NCI-H1105 treated with DMSO at 0.1 percent for 48 hours (cell line): Measurements from ENCODE around the gene IFITM1.
"Not testable (repeated sequence)": the region's sequence is repeated elsewhere in the genome, so short reads cannot be mapped to it uniquely, and the experiment has no call there.

Experiments
- DNase-seq: peaks from one replicate; lab custom pipeline; 2025; lab: John Stamatoyannopoulos, UW

IFITM1 gene

DNA sequence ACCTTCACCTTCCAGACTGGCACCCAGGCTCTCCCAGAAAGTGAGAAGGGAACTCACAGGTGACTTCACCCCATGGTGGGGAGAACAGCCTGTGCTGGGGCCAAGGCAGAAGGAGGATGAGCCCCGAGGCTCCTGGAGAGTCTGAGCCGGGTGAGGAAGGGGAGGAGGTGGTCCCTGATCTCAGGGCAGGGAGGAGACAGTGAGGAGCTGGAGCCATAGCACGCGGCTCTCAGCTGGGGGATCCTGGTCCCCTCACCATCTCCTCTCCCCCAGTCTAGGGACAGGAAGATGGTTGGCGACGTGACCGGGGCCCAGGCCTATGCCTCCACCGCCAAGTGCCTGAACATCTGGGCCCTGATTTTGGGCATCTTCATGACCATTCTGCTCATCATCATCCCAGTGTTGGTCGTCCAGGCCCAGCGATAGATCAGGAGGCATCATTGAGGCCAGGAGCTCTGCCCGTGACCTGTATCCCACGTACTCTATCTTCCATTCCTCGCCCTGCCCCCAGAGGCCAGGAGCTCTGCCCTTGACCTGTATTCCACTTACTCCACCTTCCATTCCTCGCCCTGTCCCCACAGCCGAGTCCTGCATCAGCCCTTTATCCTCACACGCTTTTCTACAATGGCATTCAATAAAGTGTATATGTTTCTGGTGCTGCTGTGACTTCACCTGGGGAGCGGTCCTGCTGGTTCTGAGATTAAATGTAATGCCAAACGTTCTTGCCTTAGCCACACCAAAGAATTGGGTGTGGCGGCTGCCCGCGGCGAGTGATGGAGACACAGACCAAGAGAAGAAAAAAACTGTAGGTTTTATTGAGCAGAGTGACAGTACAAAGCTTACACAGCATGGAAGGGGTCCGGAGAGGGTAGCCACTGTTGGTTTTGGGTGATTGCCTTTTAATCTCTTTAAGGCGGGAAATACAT is 4.8 kb upstream of the IFITM1 start:
- not testable (repeated sequence) for DNase-seq

GRCh38 chr11:309979-310572 is 3.8 kb upstream of the IFITM1 start:
- DNase-seq = not testable (repeated sequence)

- not testable (repeated sequence) for DNase-seq
These were observed 2.7 kb upstream of the IFITM1 start for GRCh38 chr11:311013-311748.

DNA sequence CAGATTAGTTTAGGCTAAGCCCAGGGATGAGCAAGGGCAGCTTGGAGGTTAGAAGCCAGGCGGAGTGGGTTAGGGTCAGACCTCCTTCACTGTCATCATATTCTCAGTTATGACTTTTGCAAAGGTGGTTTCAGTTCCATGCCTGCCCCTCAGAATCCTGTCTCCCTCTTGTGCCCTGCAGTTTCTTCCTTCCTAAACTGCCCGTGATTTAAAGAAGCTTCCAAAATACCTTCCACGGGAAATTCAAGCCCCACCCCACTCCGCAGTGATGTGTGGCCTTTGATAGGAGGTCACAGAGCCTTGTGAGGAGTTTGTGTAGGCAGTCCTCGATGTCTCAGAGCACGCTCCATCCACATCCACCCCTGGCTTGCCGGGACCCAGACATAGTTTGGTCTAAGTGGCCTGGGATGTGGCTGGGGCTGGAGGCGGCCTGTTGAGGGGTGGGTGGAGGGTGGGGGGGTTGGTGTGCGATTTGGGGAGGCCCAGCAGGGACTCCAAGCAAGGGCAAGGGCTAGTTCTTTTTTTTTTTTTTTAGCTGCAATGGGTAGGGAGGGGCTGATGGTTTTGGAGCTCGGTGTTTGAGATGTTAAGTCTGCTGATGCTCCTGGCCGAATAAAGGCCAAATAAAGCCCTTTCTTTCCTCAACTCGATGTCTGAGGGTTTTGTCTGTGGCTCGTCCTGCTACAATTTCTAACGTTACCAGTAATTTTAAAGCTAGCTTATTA is 1.6 kb upstream of the IFITM1 start:
- DNase-seq = no peak

DNA sequence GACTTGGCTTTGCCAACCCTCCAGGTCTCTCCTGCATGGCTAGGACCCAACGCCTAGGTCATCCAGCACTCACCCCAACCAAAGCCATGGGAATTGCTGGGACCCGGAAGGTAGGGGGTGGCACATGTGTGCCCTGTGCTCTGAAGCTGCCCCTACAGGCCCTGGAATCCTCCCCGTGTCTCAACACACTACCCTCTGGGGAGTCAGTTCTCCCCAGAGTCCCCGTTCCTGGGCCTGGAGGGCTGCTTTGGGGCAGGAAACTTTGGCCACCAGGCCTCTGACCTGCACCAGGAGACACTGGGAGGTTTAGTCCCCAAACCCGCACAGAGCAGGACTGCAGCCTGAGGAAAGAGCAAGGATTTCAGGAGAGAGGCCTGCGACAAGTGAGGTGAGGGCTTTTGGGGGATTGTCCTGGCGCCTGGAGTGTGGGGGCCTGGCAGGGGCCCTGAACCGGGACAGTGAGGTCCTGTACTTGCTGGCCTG is 495 bp upstream of the IFITM1 start:
- DNase-seq = no peak

DNA sequence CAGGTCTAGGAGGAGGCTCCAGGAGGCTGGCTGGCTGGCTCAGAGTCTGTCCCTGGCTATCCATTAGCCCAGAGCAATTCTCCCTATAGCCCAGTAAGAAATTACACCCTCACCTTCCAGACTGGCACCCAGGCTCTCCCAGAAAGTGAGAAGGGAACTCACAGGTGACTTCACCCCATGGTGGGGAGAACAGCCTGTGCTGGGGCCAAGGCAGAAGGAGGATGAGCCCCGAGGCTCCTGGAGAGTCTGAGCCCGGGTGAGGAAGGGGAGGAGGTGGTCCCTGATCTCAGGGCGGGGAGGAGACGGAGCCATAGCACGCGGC is 675 bp downstream of the IFITM1 start:
- DNase-seq = not testable (repeated sequence)

DNA sequence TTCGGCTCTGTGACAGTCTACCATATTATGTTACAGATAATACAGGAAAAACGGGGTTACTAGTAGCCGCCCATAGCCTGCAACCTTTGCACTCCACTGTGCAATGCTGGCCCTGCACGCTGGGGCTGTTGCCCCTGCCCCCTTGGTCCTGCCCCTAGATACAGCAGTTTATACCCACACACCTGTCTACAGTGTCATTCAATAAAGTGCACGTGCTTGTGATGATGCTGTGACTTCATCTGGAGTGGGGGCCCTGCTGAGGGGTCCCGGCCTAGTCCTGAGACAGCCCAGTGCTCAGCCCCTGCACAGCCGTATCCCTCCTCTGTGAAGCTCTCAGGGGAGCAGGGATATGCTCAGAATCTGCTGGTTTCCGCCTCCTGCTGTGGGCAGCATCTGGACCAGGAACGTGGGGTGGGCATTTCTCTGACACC is 1.2 kb downstream of the IFITM1 start:
- DNase-seq = no peak

DNA sequence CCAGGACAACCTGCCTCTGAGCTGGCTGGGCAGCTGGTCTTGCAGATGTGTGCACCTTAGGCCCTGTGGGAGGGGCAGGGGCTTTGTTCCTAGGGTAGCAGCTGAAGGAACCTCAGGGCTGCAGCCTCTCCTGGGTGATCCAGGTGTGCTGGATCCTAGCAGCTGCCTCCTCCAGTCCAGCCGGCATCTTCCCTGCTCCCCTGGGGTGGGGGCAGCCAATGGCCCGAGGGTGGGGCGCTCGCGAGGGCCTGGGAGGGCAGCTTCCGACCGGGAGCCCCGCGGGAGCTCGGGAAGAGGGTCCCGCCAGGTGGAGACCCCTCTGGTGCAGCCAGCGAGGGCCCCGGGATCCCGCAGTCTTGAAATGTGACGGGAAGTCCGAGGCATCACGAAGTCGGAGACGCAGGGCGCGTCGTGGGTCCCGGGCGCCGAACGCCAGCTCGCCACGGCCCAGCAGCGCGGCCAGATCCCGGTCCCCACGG is 1.7 kb downstream of the IFITM1 start:
- DNase-seq = no peak

GRCh38 chr11:316031-316701 is 2.3 kb downstream of the IFITM1 start:
- no peak for DNase-seq

- no peak for DNase-seq
These were observed 3.1 kb downstream of the IFITM1 start for GRCh38 chr11:316891-317301.

- DNase-seq = not testable (repeated sequence)
These were observed 4.0 kb downstream of the IFITM1 start for GRCh38 chr11:317668-318404.

GRCh38 chr11:318405-319120 is 4.7 kb downstream of the IFITM1 start:
- DNase-seq = not testable (repeated sequence)

DNA sequence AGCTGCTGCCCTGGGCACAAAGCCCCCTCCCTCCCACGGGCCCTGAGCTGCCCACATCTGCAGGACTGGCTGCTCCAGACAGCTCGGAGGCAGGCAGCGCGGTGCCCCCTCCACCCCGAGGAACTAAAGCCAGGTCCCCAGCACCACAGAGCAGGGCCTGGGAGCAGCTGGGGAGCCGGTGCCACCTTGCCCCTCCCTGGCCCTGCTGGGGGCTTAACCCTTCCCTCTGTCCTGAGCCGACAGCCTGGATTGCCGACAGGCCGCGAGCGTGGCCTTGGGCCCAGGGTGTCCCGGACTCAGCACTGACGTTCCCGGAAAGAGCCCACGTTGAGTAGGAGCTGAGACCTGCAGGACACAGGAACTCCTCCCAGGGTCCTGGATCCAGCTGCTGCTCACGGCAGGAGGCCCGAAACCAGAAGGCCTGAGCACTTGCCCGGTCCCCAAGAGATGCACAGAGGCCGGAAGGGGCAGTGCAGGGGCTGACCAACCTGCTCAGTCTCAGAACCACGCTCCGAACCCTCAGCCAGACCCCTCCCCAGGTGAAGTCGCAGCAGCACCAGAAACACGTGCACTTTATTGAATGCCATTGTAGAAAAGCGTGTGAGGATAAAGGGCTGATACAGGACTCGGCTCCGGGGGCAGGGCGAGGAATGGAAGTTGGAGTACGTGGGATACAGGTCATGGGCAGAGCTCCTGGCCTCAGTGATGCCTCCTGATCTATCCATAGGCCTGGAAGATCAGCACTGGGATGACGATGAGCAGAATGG is 5.5 kb downstream of the IFITM1 start:
- not testable (repeated sequence) for DNase-seq

DNA sequence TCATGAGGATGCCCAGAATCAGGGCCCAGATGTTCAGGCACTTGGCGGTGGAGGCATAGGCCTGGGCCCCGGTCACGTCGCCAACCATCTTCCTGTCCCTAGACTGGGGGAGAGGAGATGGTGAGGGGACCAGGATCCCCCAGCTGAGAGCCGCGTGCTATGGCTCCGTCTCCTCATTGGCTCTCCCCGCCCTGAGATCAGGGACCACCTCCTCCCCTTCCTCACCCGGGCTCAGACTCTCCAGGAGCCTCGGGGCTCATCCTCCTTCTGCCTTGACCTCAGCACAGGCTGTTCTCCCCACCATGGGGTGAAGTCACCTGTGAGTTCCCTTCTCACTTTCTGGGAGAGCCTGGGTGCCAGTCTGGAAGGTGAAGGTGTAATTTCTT is 6.0 kb downstream of the IFITM1 start:
- not testable (repeated sequence) for DNase-seq

- DNase-seq = no peak
These were observed 10.3 kb downstream of the IFITM1 start for GRCh38 chr11:324156-324555.

DNA sequence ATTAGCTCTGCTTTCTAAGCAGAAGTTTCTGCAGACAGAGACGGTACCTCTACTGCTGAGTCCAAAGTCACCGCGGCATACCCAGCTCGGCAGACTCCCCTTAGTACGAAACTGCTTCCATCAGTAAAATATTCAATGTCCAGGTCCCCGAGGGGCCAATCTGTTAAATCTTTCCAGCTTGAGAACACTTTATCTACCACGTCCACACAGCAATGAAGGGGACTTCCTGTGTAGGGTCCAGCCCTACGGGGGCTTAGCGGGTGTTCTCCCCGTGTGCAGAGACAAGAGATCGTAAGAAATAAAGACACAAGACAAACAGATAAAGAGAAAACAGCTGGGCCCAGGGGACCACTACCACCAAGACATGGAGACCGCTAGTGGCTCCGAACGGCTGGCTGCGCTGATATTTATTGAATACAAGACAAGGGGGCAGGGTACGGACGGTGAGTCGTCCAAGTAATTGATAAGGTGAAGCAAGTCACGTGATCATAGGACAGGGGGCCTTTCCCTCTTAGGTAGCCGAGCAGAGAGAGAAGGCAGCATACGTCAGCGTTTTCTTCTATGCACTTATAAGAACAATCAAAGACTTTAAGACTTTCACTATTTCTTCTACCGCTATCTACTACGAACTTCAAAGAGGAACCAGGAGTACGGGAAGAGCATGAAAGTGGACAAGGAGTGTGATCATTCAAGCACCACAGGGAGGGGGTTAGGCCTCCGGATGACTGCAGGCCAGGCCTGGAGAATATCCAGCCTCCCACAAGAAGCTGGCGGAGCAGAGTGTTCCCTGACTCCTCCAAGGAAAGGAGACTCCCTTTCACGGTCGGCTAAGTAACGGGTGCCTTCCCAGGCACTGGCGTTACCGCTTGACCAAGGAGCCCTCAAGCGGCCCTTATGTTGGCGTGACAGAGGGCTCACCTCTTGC is 11.0 kb downstream of the IFITM1 start:
- DNase-seq = not testable (repeated sequence)

DNA sequence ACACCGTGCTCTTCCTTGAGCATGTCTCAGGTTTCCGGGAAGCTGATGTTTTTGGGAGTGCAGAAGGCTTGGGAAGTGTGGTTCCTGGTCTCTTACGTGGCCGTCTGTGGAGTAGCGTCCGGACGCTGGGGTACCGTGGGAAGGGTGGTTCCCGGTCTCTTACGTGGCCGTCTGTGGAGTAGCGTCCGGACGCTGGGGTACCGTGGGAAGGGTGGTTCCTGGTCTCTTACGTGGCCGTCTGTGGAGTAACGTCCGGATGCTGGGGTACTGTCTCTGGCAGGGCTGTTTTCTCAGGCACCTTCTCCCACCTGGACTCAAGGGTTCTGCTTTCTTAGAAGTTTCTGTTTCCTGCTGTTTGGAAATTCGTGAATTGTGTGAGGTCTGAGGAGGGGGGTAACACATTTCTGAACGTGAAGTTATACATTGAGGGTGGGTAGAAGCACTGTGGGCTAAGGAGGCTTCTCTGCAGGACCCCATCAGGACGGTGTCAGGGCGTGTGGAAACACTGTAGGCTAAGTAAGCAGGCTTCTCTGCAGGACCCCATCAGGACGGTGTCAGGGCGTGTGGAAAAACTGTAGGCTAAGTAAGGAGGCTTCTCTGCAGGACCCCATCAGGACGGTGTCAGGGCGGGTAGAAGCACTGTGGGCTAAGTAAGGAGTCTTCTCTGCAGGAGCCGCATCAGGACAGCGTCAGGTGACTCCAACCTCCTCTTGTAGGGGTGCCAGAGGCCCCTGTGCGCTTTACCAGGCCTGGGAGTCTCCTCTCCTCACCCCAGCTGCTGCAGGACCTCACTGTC is 12.2 kb downstream of the IFITM1 start:
- no peak for DNase-seq
